Ovary (tissue), 3 donors: ENCODE measurements around the gene SHKBP1.

ENCODE experiments used
- CTCF ChIP-seq, 3 donors: fragments of 450-650 bp in 2 of 3; fragments of 200-600 bp in 1 of 3; IDR thresholded peaks; one replicate each; pipeline versions ENCODE4 v1.5.1 to v1.8.0; 2016 to 2022; ENCODE audit warnings: antibody characterized with exemption in 3 of 3, mild to moderate bottlenecking in 1 of 3
- POLR2A ChIP-seq: fragments of 450-650 bp; IDR thresholded peaks from one replicate; pipeline ENCODE4 v1.6.1; 2017; ENCODE audit warnings: antibody characterized with exemption, mild to moderate bottlenecking, moderate library complexity
- donor health status: DM: no; HTN: no; CAD: no.

- TF ChIP-seq POLR2A (no peak), CTCF (IDR thresholded peaks at IDR 0.05) (no peak)
These were observed 9.3 kb downstream of the SHKBP1 start for GRCh38 chr19:40585982-40586422.
